ENCODE measurements around the gene PRDM15.

Gene PRDM15

GRCh38 chr21:41914358-41914757 lies 35.2 kb upstream of the PRDM15 start:
- no peaks in the 10 kb centered on the region for H3K27me3 ChIP-seq
- H3K36me3 ChIP-seq = peaks cover 94% of the 10 kb centered on the region
- H4K20me1 ChIP-seq = no peaks in the 10 kb centered on the region
- no peak for TF ChIP-seq Cebpa-rat (IDR thresholded peaks at IDR 0.05)
- no peak overlapping the region for H3K4me2 ChIP-seq
- H3K4me3 ChIP-seq = no peak overlapping the region
- H3K27ac ChIP-seq = no peak overlapping the region
- H3K4me1 ChIP-seq = no peaks in the 10 kb centered on the region; the same call in 1 of the 2 replicates
- no peak overlapping the region for H3K9ac ChIP-seq
- no peaks in the 10 kb centered on the region for H3K9me3 ChIP-seq

DNA sequence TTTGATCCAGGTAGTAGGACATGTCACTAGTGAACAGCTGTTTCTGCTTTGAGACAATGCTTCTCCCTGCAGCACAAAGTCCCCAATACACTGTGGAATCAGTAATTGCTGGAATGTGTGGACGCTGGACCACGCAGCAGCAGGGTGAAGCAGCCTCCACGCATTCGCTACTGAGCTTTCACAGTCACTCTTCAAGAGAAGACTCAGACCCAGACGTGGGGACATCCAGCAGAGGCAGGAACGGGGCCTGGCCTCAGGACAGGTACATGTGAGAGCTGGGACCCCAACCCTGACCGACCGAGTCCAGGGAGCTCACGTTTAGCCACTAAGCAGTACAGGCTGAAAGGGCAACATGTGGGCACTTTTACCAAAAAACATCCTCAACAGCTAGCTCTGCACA lies 34.1 kb upstream of the PRDM15 start:
- Histone ChIP-seq H3K27me3 (no peaks in the 10 kb centered on the region), H4K20me1 (no peaks in the 10 kb centered on the region), H3K4me1 (no peaks in the 10 kb centered on the region; the same call in 1 of the 2 replicates), H3K27ac (no peak overlapping the region), H3K9me3 (no peaks in the 10 kb centered on the region), H3K4me2 (no peak overlapping the region), H3K4me3 (no peak overlapping the region), H3K9ac (no peak overlapping the region), H3K36me3 (peaks cover 94% of the 10 kb centered on the region)
- TF ChIP-seq Cebpa-rat (IDR thresholded peaks at IDR 0.05) = no peak

DNA sequence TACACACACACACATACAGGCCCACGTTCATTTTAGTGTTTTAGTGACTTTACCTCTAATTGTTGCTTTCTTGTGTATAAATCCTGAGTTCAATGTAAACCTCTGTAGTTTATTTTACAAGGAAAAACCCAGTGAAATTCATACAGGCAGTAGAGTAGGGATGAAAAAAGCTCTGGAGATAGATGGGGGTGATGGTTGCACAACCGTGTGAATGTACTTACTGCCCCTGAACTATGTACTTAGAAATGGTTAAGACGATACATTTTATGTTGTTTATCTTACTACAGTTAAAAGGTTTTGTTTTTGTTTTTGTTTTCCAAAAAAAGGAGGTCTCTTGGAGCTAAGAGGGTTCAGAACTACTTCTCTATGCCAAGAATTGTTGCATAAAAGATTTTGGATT lies 29.7 kb upstream of the PRDM15 start:
- H3K36me3 ChIP-seq = peaks cover 86% of the 10 kb centered on the region
- H3K4me2 ChIP-seq = no peak overlapping the region
- no peaks in the 10 kb centered on the region for H3K27me3 ChIP-seq
- no peak overlapping the region for H3K4me3 ChIP-seq
- H3K27ac ChIP-seq = no peak overlapping the region
- peaks cover 18% of the 10 kb centered on the region for H3K4me1 ChIP-seq
- H3K9ac ChIP-seq = no peak overlapping the region
- H3K9me3 ChIP-seq = no peaks in the 10 kb centered on the region
- no peaks in the 10 kb centered on the region for H4K20me1 ChIP-seq
- no peak for TF ChIP-seq Cebpa-rat (IDR thresholded peaks at IDR 0.05)

- Histone ChIP-seq H3K9ac (no peak overlapping the region), H3K27me3 (no peaks in the 10 kb centered on the region), H4K20me1 (no peaks in the 10 kb centered on the region), H3K4me3 (no peak overlapping the region), H3K27ac (no peak overlapping the region), H3K4me1 (peaks cover 25% of the 10 kb centered on the region), H3K36me3 (peaks cover 86% of the 10 kb centered on the region), H3K9me3 (no peaks in the 10 kb centered on the region), H3K4me2 (no peak overlapping the region; the same call in 1 of the 2 replicates)
- no peak for TF ChIP-seq Cebpa-rat (IDR thresholded peaks at IDR 0.05)
Observed at GRCh38 chr21:41907496-41908258, 28.5 kb upstream of the PRDM15 start.

- Histone ChIP-seq H3K4me1 (peaks cover 32% of the 10 kb centered on the region), H3K27me3 (no peaks in the 10 kb centered on the region), H4K20me1 (no peaks in the 10 kb centered on the region), H3K9me3 (no peaks in the 10 kb centered on the region), H3K36me3 (peaks cover 83% of the 10 kb centered on the region), H3K4me2 (peak overlapping the region; percentile 60), H3K4me3 (no peak overlapping the region), H3K27ac (no peak overlapping the region), H3K9ac (0 out of 2 replicates have a peak overlapping the region, but pooled peaks have one; percentile 16)
- no peak for TF ChIP-seq Cebpa-rat (IDR thresholded peaks at IDR 0.05)
Observed at GRCh38 chr21:41906770-41907169, 27.6 kb upstream of the PRDM15 start.

- H3K4me2 ChIP-seq = peak overlapping the region; percentile 18
- H3K27ac ChIP-seq = no peak overlapping the region
- H3K36me3 ChIP-seq = peaks cover 62% of the 10 kb centered on the region
- H4K20me1 ChIP-seq = no peaks in the 10 kb centered on the region
- no peak overlapping the region for H3K9ac ChIP-seq
- no peaks in the 10 kb centered on the region for H3K9me3 ChIP-seq
- TF ChIP-seq Cebpa-rat (IDR thresholded peaks at IDR 0.05) = no peak
- peaks cover 62% of the 10 kb centered on the region for H3K4me1 ChIP-seq
- no peaks in the 10 kb centered on the region for H3K27me3 ChIP-seq
- no peak overlapping the region for H3K4me3 ChIP-seq
Observed at GRCh38 chr21:41903559-41904351, 24.6 kb upstream of the PRDM15 start.

GRCh38 chr21:41902946-41903345 lies 23.8 kb upstream of the PRDM15 start:
- Histone ChIP-seq H3K27me3 (no peaks in the 10 kb centered on the region), H4K20me1 (no peaks in the 10 kb centered on the region), H3K4me3 (no peak overlapping the region), H3K4me1 (peaks cover 70% of the 10 kb centered on the region), H3K9ac (no peak overlapping the region), H3K9me3 (no peaks in the 10 kb centered on the region), H3K27ac (no peak overlapping the region), H3K36me3 (peaks cover 55% of the 10 kb centered on the region), H3K4me2 (peak overlapping the region; percentile 40)
- TF ChIP-seq Cebpa-rat (IDR thresholded peaks at IDR 0.05) = no peak

DNA sequence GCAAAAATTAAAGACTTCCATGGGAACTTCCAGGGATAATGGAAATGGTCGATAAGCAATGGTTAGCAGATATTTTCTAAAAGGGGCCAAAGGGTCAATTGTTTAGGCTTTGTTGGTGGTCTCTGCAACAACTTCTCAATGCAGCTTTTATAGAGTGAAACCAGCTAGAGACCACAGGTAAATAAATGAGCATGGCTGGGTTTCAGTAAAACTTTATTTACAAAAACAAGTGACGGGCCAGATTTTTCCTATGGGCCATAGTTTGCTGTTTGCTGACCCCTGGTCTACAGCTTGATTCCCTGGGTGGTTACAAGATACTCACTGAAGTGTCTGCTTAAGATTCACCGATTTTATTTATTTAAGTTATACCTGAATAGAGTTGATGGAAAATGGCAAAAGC lies 22.6 kb upstream of the PRDM15 start:
- Histone ChIP-seq H3K27ac (no peak overlapping the region), H3K9ac (no peak overlapping the region), H3K9me3 (no peaks in the 10 kb centered on the region), H4K20me1 (no peaks in the 10 kb centered on the region), H3K4me3 (no peak overlapping the region), H3K36me3 (peaks cover 44% of the 10 kb centered on the region), H3K4me1 (peaks cover 73% of the 10 kb centered on the region), H3K4me2 (no peak overlapping the region), H3K27me3 (no peaks in the 10 kb centered on the region)
- no peak for TF ChIP-seq Cebpa-rat (IDR thresholded peaks at IDR 0.05)

- TF ChIP-seq Cebpa-rat (IDR thresholded peaks at IDR 0.05) = no peak
- H3K4me2 ChIP-seq = peak overlapping the region; percentile 98
- no peak overlapping the region for H3K4me3 ChIP-seq
- H3K4me1 ChIP-seq = peaks cover 73% of the 10 kb centered on the region
- no peaks in the 10 kb centered on the region for H3K9me3 ChIP-seq
- H4K20me1 ChIP-seq = no peaks in the 10 kb centered on the region
- peaks cover 37% of the 10 kb centered on the region for H3K36me3 ChIP-seq
- H3K27ac ChIP-seq = no peak overlapping the region
- no peaks in the 10 kb centered on the region for H3K27me3 ChIP-seq
- H3K9ac ChIP-seq = no peak overlapping the region
Observed at GRCh38 chr21:41901099-41901498, 22.0 kb upstream of the PRDM15 start.

DNA sequence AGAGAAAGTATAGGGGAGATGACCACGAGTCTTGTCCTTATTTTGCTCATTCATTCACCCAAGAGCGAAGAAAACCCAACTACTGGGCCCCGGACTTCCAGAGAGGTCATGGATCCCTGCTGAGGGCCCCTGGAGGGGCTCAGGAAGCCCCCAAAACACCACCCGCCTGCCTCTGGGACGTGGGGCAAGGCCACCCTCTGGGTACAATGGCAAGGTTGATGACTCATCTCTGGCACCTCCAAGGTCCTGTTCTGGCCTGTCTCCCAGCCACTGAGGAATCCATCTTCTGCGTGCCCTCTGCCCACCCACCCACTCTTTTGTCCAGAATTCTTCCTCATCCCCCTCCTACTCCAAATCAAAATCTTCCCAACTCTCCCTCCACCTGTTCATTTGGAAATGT lies 21.3 kb upstream of the PRDM15 start:
- no peak for TF ChIP-seq Cebpa-rat (IDR thresholded peaks at IDR 0.05)
- Histone ChIP-seq H4K20me1 (no peaks in the 10 kb centered on the region), H3K27me3 (no peaks in the 10 kb centered on the region), H3K9ac (no peak overlapping the region), H3K36me3 (peaks cover 30% of the 10 kb centered on the region), H3K27ac (peak overlapping the region; percentile 84), H3K9me3 (no peaks in the 10 kb centered on the region), H3K4me1 (peaks cover 80% of the 10 kb centered on the region), H3K4me3 (no peak overlapping the region), H3K4me2 (peak overlapping the region; percentile 98)
